GM12801 (cell line): ENCODE results near the gene MCC.

ENCODE experiments used
- TF ChIP-seq, protein P1 (sequence below): IDR thresholded peaks from one replicate; pipeline ENCODE4 v1.5.1; 2011; ENCODE audit warnings: control low read depth; ENCODE audit not compliant: insufficient read length; ENCODE audit errors: extremely low read depth

The MCC gene

DNA sequence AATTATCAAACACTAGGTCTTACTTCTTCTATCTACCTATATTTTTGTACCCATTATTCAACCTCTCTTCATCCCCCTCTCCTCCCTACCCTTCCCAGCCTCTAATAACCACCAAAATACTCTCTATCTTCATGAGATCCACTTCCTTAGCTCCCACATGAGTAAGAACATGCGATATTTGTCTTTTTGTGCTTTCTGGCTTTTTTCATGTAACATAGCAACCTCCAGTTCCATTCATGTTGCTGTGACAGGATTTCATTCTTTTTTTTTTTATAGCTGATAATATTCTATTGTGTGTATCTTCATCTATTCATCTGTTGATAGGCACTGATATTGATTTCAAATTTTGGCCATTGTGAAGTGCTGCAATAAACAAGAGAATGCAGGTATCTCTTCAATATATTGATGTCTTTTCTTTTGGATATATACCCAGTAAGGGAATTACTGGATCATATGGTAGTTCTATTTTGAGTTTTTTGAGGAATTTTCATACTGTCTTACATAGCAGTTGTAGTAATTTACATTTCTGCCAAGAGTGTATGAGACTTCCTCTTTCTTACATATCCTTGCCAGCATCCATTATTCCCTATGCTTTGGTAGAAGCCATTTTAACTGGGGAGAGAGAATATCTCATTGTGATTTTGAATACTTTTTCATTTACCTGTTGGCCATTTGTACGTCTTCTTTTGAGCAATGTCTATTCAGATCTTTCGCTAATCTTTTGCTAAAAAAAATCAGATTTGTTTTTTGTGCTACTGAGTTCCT, 354.9 kb downstream of the MCC start:
- TF ChIP-seq, protein P1, sequence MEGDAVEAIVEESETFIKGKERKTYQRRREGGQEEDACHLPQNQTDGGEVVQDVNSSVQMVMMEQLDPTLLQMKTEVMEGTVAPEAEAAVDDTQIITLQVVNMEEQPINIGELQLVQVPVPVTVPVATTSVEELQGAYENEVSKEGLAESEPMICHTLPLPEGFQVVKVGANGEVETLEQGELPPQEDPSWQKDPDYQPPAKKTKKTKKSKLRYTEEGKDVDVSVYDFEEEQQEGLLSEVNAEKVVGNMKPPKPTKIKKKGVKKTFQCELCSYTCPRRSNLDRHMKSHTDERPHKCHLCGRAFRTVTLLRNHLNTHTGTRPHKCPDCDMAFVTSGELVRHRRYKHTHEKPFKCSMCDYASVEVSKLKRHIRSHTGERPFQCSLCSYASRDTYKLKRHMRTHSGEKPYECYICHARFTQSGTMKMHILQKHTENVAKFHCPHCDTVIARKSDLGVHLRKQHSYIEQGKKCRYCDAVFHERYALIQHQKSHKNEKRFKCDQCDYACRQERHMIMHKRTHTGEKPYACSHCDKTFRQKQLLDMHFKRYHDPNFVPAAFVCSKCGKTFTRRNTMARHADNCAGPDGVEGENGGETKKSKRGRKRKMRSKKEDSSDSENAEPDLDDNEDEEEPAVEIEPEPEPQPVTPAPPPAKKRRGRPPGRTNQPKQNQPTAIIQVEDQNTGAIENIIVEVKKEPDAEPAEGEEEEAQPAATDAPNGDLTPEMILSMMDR = no peak

DNA sequence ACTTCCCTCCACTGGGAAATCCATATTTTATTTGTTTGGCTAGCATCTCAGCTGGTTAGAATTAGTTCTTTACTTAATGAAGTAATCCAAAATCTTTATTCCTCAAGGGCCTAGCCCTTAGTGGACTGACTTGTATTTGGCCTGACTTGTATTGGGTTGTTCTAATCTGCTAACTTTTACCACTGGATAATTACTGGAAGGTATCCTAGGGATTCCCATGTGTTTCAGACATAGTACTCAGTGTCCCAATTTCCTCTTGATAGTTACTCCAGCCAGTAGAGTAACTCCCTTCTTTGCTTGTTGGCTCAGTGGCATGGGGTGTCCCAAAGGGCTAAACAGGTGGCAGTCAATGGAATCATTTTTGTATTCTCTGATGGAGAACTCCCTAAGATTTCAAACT, 355.7 kb downstream of the MCC start:
- TF ChIP-seq, protein P1 = no peak

- TF ChIP-seq, protein P1 = no peak
Measured at GRCh38 chr5:113128641-113129330, 359.5 kb downstream of the MCC start.

DNA sequence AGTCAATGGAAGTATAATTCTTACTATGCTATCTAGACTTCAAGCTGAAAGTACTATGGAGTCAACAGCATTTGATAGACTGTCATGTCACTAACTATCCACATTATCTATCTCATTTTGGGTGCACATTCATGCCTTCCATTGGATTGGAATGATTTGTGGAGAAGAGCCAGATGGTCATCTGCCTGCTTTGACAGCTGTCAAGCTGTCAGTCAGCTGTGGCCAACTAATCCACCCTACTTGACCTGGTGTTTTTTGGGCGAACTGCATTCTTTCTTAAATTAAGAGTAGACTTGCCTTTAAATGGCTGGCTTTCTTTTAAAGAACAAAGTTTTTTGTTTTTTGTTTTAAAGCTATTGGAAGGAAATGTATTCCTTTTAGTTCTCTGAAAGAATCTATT, 360.2 kb downstream of the MCC start:
- TF ChIP-seq, protein P1 = no peak

- TF ChIP-seq, protein P1 = no peak
Measured at GRCh38 chr5:113127021-113127420, 361.2 kb downstream of the MCC start.

GRCh38 chr5:113125371-113125770, 362.9 kb downstream of the MCC start:
- TF ChIP-seq, protein P1 = no peak

- TF ChIP-seq, protein P1 = no peak
Measured at GRCh38 chr5:113124914-113125313, 363.3 kb downstream of the MCC start.
